GM12878 (cell line): Measurements from ENCODE around the gene UBAP1L. TPM values are rescaled to one million over a fixed set of nuclear protein-coding genes. Genes with fewer than 3 reads are reported as not detected.
"Not testable (repeated sequence)": the region's sequence is repeated elsewhere in the genome, so short reads cannot be mapped to it uniquely, and the experiment has no call there.

Experiments used
- ATAC-seq: fragments of 200-7000 bp; cut with Tn5 transposase; 3 replicates; pipeline ENCODE4 v1.9.1; 2020; ENCODE audit warnings: mild to moderate bottlenecking, moderate library complexity
- BruUV-seq: library from RNA; stranded (reverse); fragments of 400-500 nt; replicated peaks from 2 replicates; lab custom pipeline; 2021; lab: Mats Ljungman, UMichigan
- CTCF ChIA-PET: fragments of 300-600 bp; sonication (Branson Sonifier 250); formaldehyde crosslinking; extraction: SDS; loops from one replicate; lab custom pipeline; 2021; ENCODE audit warnings: inconsistent platforms; lab: Yijun Ruan, JAX
- POLR2A ChIA-PET: fragments of 350-600 bp; formaldehyde crosslinking; extraction: SDS; loops from one replicate; lab custom pipeline; 2021; ENCODE audit warnings: inconsistent platforms; lab: Charles Lee
- RAD21 ChIA-PET: fragments of 300-600 bp; sonication (Branson Sonifier 250); formaldehyde crosslinking; loops from one replicate; lab custom pipeline; 2023; ENCODE audit warnings: antibody characterized with exemption; ENCODE audit not compliant: unreplicated experiment; lab: Charles Lee
- SMC1A ChIA-PET: fragments of 300-600 bp; sonication (Branson Sonifier 250); formaldehyde crosslinking; loops from one replicate; lab custom pipeline; 2023; ENCODE audit not compliant: unreplicated experiment, uncharacterized antibody; lab: Charles Lee
- DNase-seq: peaks from one replicate; pipeline ENCODE4 v3.0.0-alpha.2; 2011; ENCODE audit warnings: low read depth, low spot score
- FAIRE-seq: peaks from 3 replicates; lab custom pipeline; 2011; peaks lifted over from hg19 to GRCh38; lab: Jason Lieb, UNC
- H2AFZ ChIP-seq: 2 replicates; pipeline ENCODE4 v1.6.0; 2011; ENCODE audit warnings: low read depth, low read length, control low read depth; ENCODE audit not compliant: control insufficient read depth
- H3K27ac ChIP-seq: 2 replicates; pipeline ENCODE4 v1.5.1; 2011; ENCODE audit warnings: control low read depth; ENCODE audit not compliant: control insufficient read depth, insufficient read depth
- H3K27me3 ChIP-seq, 2 experiments: replicated peaks in 1 of 2; 2 replicates each; pipeline versions ENCODE4 v1.6.0 to v1.6.1; 2011; ENCODE audit warnings: low read length in 1 of 2; ENCODE audit not compliant: control insufficient read depth in 2 of 2, insufficient read depth in 2 of 2
- H3K36me3 ChIP-seq, 2 experiments: 2 replicates each; pipeline ENCODE4 v1.5.1; 2011; ENCODE audit warnings: low read length in 1 of 2; ENCODE audit not compliant: control insufficient read depth in 2 of 2, insufficient read depth in 2 of 2
- H3K4me1 ChIP-seq: 2 replicates; pipeline ENCODE4 v1.6.1; 2011; ENCODE audit warnings: mild to moderate bottlenecking, low read length, moderate library complexity, mixed read lengths; ENCODE audit not compliant: control insufficient read depth, insufficient read depth
- H3K4me2 ChIP-seq: 2 replicates; pipeline ENCODE4 v1.6.0; 2011; ENCODE audit warnings: control low read depth; ENCODE audit not compliant: control insufficient read depth, insufficient read depth
- H3K4me3 ChIP-seq: fragments of 200-600 bp; sonication (generic); 2 replicates; pipeline ENCODE4 v1.5.1; 2016
- H3K79me2 ChIP-seq: 2 replicates; pipeline ENCODE4 v1.6.0; 2011; ENCODE audit warnings: low read length; ENCODE audit not compliant: control insufficient read depth, insufficient read depth
- H3K9ac ChIP-seq: 2 replicates; pipeline ENCODE4 v1.8.0; 2011; ENCODE audit warnings: low read length, control low read depth, mixed read lengths; ENCODE audit not compliant: control insufficient read depth, insufficient read depth
- H3K9me3 ChIP-seq: replicated peaks from 3 replicates; pipeline ENCODE4 v1.5.1; 2011; ENCODE audit warnings: mild to moderate bottlenecking, low read length; ENCODE audit not compliant: control insufficient read depth, insufficient read depth
- H4K20me1 ChIP-seq: 2 replicates; pipeline ENCODE4 v1.6.0; 2011; ENCODE audit not compliant: control insufficient read depth, insufficient read depth
- WGBS: methylation state at CpG from one replicate; pipeline ENCODE4 v1.1.6; 2016; ENCODE audit warnings: low lambda C conversion rate; ENCODE audit not compliant: insufficient replicate concordance, insufficient coverage; ENCODE audit errors: missing lambda C conversion rate; 5-methylcytosine and 5-hydroxymethylcytosine counted together
- in situ Hi-C: fragments of 300-500 bp; cut with MboI; formaldehyde crosslinking; loops from 9 replicates; pipeline ENCODE4 v1.14.3; 2018; ENCODE audit warnings: mixed read lengths
- intact Hi-C: fragments of 100-400 bp; cut with micrococcal nuclease; formaldehyde crosslinking; loops from one replicate; pipeline ENCODE4 v1.14.2; 2022; ENCODE audit not compliant: unreplicated experiment
- polyA plus RNA-seq, 11 experiments: library from polyadenylated mRNA; depleted of rRNA in 4 of 11; unstranded in 6 of 11; stranded (reverse) in 5 of 11; fragments of >200 nt; fragmentation: Nextera tagmentation in 4 of 11; fragmentation: Illumina TruSeq in 1 of 11; extraction: Ambion mirVana in 4 of 11; extraction: Trizol in 1 of 11; gene quantifications; 1 replicate in 1 of 11; 2 replicates in 10 of 11; pipeline versions ENCODE4 v1.2.1 to v1.2.3, GENCODE V29; 2011 to 2016; ENCODE audit warnings: inconsistent platforms in 2 of 11, missing spikeins in 2 of 11, low read depth in 1 of 11
- total RNA-seq, 4 experiments: library from RNA; depleted of rRNA in 3 of 4; stranded (reverse); fragments of >200 nt in 3 of 4; fragmentation: Illumina TruSeq in 1 of 4; extraction: Trizol in 1 of 4; gene quantifications; 2 replicates each; pipeline versions ENCODE4 v1.2.1 to v1.2.3, GENCODE V29; 2013 to 2021

Gene UBAP1L
- total and polyA plus RNA-seq, 10 of the 15 experiments (the other 5 are each of a cell fraction or from before 2014, with no cell fraction given), result 0.03 to 2.6 (median 1.0) TPM

DNA sequence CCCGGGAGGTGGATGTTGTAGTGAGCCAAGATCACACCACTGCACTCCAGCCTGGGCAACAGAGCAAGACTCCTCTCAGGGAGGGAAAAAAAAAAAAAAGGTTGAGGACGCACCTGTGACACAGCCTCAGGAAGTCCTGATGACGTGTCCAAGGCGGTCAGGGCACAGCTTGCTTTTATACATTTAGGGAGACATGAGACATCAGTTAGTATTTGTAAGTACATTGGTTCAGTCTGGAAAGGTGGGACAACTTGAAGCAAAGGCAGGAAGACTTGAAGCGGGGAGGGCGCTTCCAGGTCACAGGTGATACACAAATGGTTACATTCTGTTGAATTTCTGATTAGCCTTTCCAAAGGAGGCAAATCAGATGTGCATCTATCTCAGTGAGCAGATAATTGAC lies 23.6 kb upstream of the UBAP1L start:
- H3K4me3 ChIP-seq, H3K27ac ChIP-seq, H4K20me1 ChIP-seq, ATAC-seq, DNase-seq, BruUV-seq, H2AFZ ChIP-seq, H3K36me3 ChIP-seq, H3K79me2 ChIP-seq, SMC1A ChIA-PET, H3K9ac ChIP-seq, in situ Hi-C loops, intact Hi-C loops, H3K9me3 ChIP-seq, RAD21 ChIA-PET, H3K4me2 ChIP-seq, FAIRE-seq, H3K4me1 ChIP-seq, H3K27me3 ChIP-seq, POLR2A ChIA-PET: not testable (repeated sequence)
- CTCF ChIA-PET, result interaction anchor here (0.9 to 1.6 kb wide), 2 partner anchors 12 to 38 kb away, joined by 3 read pairs; no protein-coding TSS in a partner anchor
- WGBS, result 79% methylated on average over 6 of the region's 6 CpGs

DNA sequence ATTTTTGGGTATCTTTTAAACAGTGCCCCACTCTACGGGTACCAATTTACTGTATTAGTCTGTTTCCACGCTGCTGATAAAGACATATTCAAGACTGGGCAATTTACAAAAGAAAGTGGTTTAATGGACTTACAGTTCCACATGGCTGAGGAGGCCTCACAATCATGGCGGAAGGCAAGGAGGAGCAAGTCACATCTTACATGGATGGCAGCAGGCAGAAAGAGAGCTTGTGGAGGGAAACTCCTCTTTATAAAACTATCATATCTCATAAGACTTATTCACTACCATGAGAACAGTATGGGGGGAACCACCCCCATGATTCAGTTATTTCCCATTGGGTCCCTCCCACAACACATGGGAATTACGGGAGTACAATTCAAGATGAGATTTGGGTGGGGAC lies 22.9 kb upstream of the UBAP1L start:
- FAIRE-seq, CTCF ChIA-PET, H3K4me3 ChIP-seq, POLR2A ChIA-PET, H4K20me1 ChIP-seq, DNase-seq, H2AFZ ChIP-seq, H3K27me3 ChIP-seq, BruUV-seq, H3K4me2 ChIP-seq, intact Hi-C loops, RAD21 ChIA-PET, H3K9me3 ChIP-seq, H3K27ac ChIP-seq, H3K4me1 ChIP-seq, in situ Hi-C loops, SMC1A ChIA-PET, H3K9ac ChIP-seq, H3K79me2 ChIP-seq, H3K36me3 ChIP-seq, ATAC-seq: not testable (repeated sequence)
- 95% methylated on average over 4 of the region's 4 CpGs for WGBS

DNA sequence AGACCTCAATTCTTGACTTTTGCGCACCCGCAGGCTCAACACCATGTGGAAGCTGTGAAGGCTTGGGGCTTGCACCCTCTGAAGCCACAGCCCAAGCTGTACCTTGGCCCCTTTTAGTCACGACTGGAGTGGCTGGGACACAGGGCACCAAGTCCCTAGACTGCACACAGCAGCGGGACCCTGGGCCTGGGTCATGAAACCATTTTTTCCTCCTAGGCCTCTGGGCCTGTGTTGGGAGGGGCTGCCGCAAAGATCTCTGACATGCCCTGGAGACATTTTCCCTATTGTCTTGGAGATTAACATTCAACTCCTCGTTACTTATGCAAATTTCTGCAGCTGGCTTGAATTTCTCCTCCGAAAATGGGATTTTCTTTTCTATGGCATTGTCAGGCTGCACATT lies 22.1 kb upstream of the UBAP1L start:
- SMC1A ChIA-PET, H3K36me3 ChIP-seq, ATAC-seq, H3K79me2 ChIP-seq, H3K4me2 ChIP-seq, H2AFZ ChIP-seq, in situ Hi-C loops, CTCF ChIA-PET, BruUV-seq, H4K20me1 ChIP-seq, DNase-seq, H3K27ac ChIP-seq, POLR2A ChIA-PET, H3K27me3 ChIP-seq, H3K4me3 ChIP-seq, H3K9me3 ChIP-seq, H3K4me1 ChIP-seq, RAD21 ChIA-PET, intact Hi-C loops, FAIRE-seq, H3K9ac ChIP-seq: not testable (repeated sequence)
- WGBS, result 83% methylated on average over 7 of the region's 7 CpGs
